ENCODE measurements around the gene RALGPS1.

GRCh38 chr9:127186806-127187205, 272.2 kb downstream of the RALGPS1 start:
- no peak for TF ChIP-seq CTCF (IDR thresholded peaks at IDR 0.05; ENCODE audit: low read length)
- no peak for TF ChIP-seq EZH2phosphoT487 (IDR thresholded peaks at IDR 0.05; ENCODE audit: low read length)
- no peak for TF ChIP-seq EZH2 (optimal IDR thresholded peaks at IDR 0.05; ENCODE audit: low read depth, low read length)
